Caco-2 (cell line): ENCODE data around the gene NPAS3. TPM values are rescaled to one million over a fixed set of nuclear protein-coding genes. Genes with fewer than 3 reads are reported as not detected.

Source experiments
- BruUV-seq: library from RNA; stranded (reverse); fragments of 400-500 nt; replicated peaks from 2 replicates; lab custom pipeline; 2021; lab: Mats Ljungman, UMichigan
- CTCF ChIA-PET: fragments of 300-600 bp; sonication (Branson Sonifier 250); formaldehyde crosslinking; loops from one replicate; lab custom pipeline; 2022; ENCODE audit warnings: antibody characterized with exemption; lab: Charles Lee
- POLR2A ChIA-PET: fragments of 300-600 bp; sonication (Branson Sonifier 250); formaldehyde crosslinking; loops from one replicate; lab custom pipeline; 2022; ENCODE audit warnings: antibody characterized with exemption; lab: Charles Lee
- DNase-seq, 2 experiments: peaks; one replicate each; pipeline versions ENCODE4 v3.0.0 to v3.0.0-alpha.2; 2020 to 2022
- H3K27me3 ChIP-seq: replicated peaks from 2 replicates; pipeline ENCODE4 v1.6.0; 2011; ENCODE audit warnings: low read length; ENCODE audit not compliant: control insufficient read depth, insufficient read depth
- H3K36me3 ChIP-seq: 2 replicates; pipeline ENCODE4 v1.5.1; 2011; ENCODE audit warnings: low read length; ENCODE audit not compliant: control insufficient read depth, insufficient read depth
- H3K4me1 ChIP-seq: fragments of 250-450 bp; sonication (Bioruptor Pico); 2 replicates; pipeline ENCODE4 v1.5.1; 2020; ENCODE audit warnings: mild to moderate bottlenecking
- H3K4me3 ChIP-seq: 2 replicates; pipeline ENCODE4 v1.5.1; 2011; ENCODE audit warnings: low read depth, mild to moderate bottlenecking, control low read depth, low read length
- H3K9me3 ChIP-seq: fragments of 250-450 bp; sonication (Bioruptor Pico); 2 replicates; pipeline ENCODE4 v1.5.1; 2020; ENCODE audit warnings: mild to moderate bottlenecking, moderate library complexity
- H3K27ac Mint-ChIP-seq: one replicate; pipeline ENCODE4 v1.8.0; 2022; ENCODE audit warnings: mixed read lengths; ENCODE audit not compliant: unreplicated experiment
- H3K27me3 Mint-ChIP-seq: one replicate; pipeline ENCODE4 v1.8.0; 2022; ENCODE audit warnings: mixed read lengths; ENCODE audit not compliant: insufficient read depth, unreplicated experiment
- H3K36me3 Mint-ChIP-seq: one replicate; pipeline ENCODE4 v1.8.0; 2022; ENCODE audit warnings: mild to moderate bottlenecking, mixed read lengths; ENCODE audit not compliant: insufficient read depth, unreplicated experiment
- H3K4me1 Mint-ChIP-seq: one replicate; pipeline ENCODE4 v1.8.0; 2022; ENCODE audit warnings: low read depth, mixed read lengths; ENCODE audit not compliant: unreplicated experiment
- H3K4me3 Mint-ChIP-seq: one replicate; pipeline ENCODE4 v1.8.0; 2022; ENCODE audit warnings: mild to moderate bottlenecking, moderate library complexity, mixed read lengths; ENCODE audit not compliant: unreplicated experiment
- H3K9me3 Mint-ChIP-seq: one replicate; pipeline ENCODE4 v1.8.0; 2022; ENCODE audit warnings: mixed read lengths; ENCODE audit not compliant: unreplicated experiment
- CTCF ChIP-seq, 2 experiments: fragments of 200-600 bp in 1 of 2; IDR thresholded peaks; 1 replicate in 1 of 2; 2 replicates in 1 of 2; pipeline versions ENCODE4 v1.5.1 to v1.8.0; 2011 to 2022; ENCODE audit warnings: antibody characterized with exemption in 1 of 2, control low read depth in 1 of 2, inconsistent platforms in 1 of 2, low read depth in 1 of 2, low read length in 1 of 2, mild to moderate bottlenecking in 1 of 2, moderate library complexity in 1 of 2; ENCODE audit not compliant: insufficient read depth in 1 of 2, severe bottlenecking in 1 of 2, unreplicated experiment in 1 of 2
- intact Hi-C: fragments of 100-400 bp; cut with micrococcal nuclease; formaldehyde crosslinking; loops from one replicate; pipeline ENCODE4 v1.10.0; 2022; ENCODE audit not compliant: unreplicated experiment
- total RNA-seq: library from RNA; stranded (reverse); gene quantifications from 2 replicates; pipeline ENCODE4 v1.2.3, GENCODE V29; 2022

Gene NPAS3
- total RNA-seq, 1 experiment from 2014 or later = not detected

GRCh38 chr14:33062881-33063280, 124.2 kb downstream of the NPAS3 start:
- CTCF ChIA-PET = no interaction called here
- H3K4me3 Mint-ChIP-seq = no peak overlapping the region
- H3K36me3 Mint-ChIP-seq = no peaks in the 10 kb centered on the region
- H3K27me3 Mint-ChIP-seq = peaks cover 19% of the 10 kb centered on the region
- H3K4me1 Mint-ChIP-seq = no peaks in the 10 kb centered on the region
- no peak overlapping the region for H3K27ac Mint-ChIP-seq
- Histone ChIP-seq H3K36me3 (no peaks in the 10 kb centered on the region), H3K27me3 (no peaks in the 10 kb centered on the region), H3K9me3 (no peaks in the 10 kb centered on the region), H3K4me1 (no peaks in the 10 kb centered on the region), H3K4me3 (no peak overlapping the region)
- intact Hi-C loops = no loop called here
- H3K9me3 Mint-ChIP-seq = no peaks in the 10 kb centered on the region
- no TSS peak for BruUV-seq
- TF ChIP-seq CTCF (IDR thresholded peaks at IDR 0.05; ENCODE audit: insufficient read depth in 1 of 2, low read depth in 1 of 2, low read length in 1 of 2, severe bottlenecking in 1 of 2, unreplicated experiment in 1 of 2) = no peak
- DNase-seq = no peak
- POLR2A ChIA-PET = no interaction called here

GRCh38 chr14:33063521-33063920, 124.8 kb downstream of the NPAS3 start:
- Mint-ChIP-seq H3K36me3 (no peaks in the 10 kb centered on the region), H3K27ac (no peak overlapping the region), H3K27me3 (peaks cover 20% of the 10 kb centered on the region), H3K4me1 (no peaks in the 10 kb centered on the region), H3K4me3 (no peak overlapping the region), H3K9me3 (no peaks in the 10 kb centered on the region)
- intact Hi-C loops = no loop called here
- no peaks in the 10 kb centered on the region for H3K9me3 ChIP-seq
- ChIA-PET POLR2A (no interaction called here), CTCF (no interaction called here)
- H3K36me3 ChIP-seq = no peaks in the 10 kb centered on the region
- no TSS peak for BruUV-seq
- no peaks in the 10 kb centered on the region for H3K4me1 ChIP-seq
- DNase-seq = no peak
- no peaks in the 10 kb centered on the region for H3K27me3 ChIP-seq
- TF ChIP-seq CTCF (IDR thresholded peaks at IDR 0.05; ENCODE audit: insufficient read depth in 1 of 2, low read depth in 1 of 2, low read length in 1 of 2, severe bottlenecking in 1 of 2, unreplicated experiment in 1 of 2) = no peak
- H3K4me3 ChIP-seq = no peak overlapping the region

- BruUV-seq = no TSS peak
- no peaks in the 10 kb centered on the region for H3K9me3 Mint-ChIP-seq
- ChIA-PET CTCF (no interaction called here), POLR2A (no interaction called here)
- no peaks in the 10 kb centered on the region for H3K9me3 ChIP-seq
- H3K4me1 Mint-ChIP-seq = no peaks in the 10 kb centered on the region
- peaks cover 19% of the 10 kb centered on the region for H3K27me3 Mint-ChIP-seq
- H3K36me3 ChIP-seq = no peaks in the 10 kb centered on the region
- H3K27me3 ChIP-seq = no peaks in the 10 kb centered on the region
- H3K36me3 Mint-ChIP-seq = no peaks in the 10 kb centered on the region
- no peaks in the 10 kb centered on the region for H3K4me1 ChIP-seq
- no peak for DNase-seq
- no peak overlapping the region for H3K27ac Mint-ChIP-seq
- intact Hi-C loops = no loop called here
- H3K4me3 Mint-ChIP-seq = no peak overlapping the region
- H3K4me3 ChIP-seq = no peak overlapping the region
- no peak for TF ChIP-seq CTCF (IDR thresholded peaks at IDR 0.05; ENCODE audit: insufficient read depth in 1 of 2, low read depth in 1 of 2, low read length in 1 of 2, severe bottlenecking in 1 of 2, unreplicated experiment in 1 of 2)
Observed at GRCh38 chr14:33065634-33066033, 127.0 kb downstream of the NPAS3 start.
